H9 (cell line): ENCODE results near the gene FARSA. TPM values are rescaled to one million over a fixed set of nuclear protein-coding genes. Genes with fewer than 3 reads are reported as not detected.

Experiments
- DNase-seq: peaks from one replicate; pipeline ENCODE4 v3.0.0-alpha.2; 2017
- H2AFZ ChIP-seq: one replicate; pipeline ENCODE4 v1.6.1; 2013; ENCODE audit warnings: mild to moderate bottlenecking, low read length, control low read depth, moderate library complexity
- H2AK5ac ChIP-seq: 2 replicates; pipeline ENCODE4 v1.6.1; 2013; ENCODE audit warnings: low read length, control low read depth, mixed read lengths; ENCODE audit not compliant: insufficient read length
- H2BK120ac ChIP-seq: one replicate; pipeline ENCODE4 v1.6.1; 2013; ENCODE audit warnings: low read depth, mild to moderate bottlenecking, low read length, control low read depth, inconsistent platforms; ENCODE audit not compliant: poor library complexity, severe bottlenecking
- H2BK12ac ChIP-seq: 2 replicates; pipeline ENCODE4 v1.6.1; 2013; ENCODE audit warnings: low read length, control low read depth, mixed read lengths, low read depth; ENCODE audit not compliant: insufficient read length
- H2BK15ac ChIP-seq: 2 replicates; pipeline ENCODE4 v1.6.1; 2013; ENCODE audit warnings: low read depth, low read length, control low read depth
- H2BK20ac ChIP-seq: one replicate; pipeline ENCODE4 v1.6.1; 2013; ENCODE audit warnings: low read depth, mild to moderate bottlenecking, low read length, control low read depth, inconsistent platforms; ENCODE audit not compliant: poor library complexity, severe bottlenecking
- H2BK5ac ChIP-seq: 2 replicates; pipeline ENCODE4 v1.6.1; 2013; ENCODE audit warnings: low read length, control low read depth, mixed read lengths; ENCODE audit not compliant: insufficient read length
- H3K14ac ChIP-seq: 2 replicates; pipeline ENCODE4 v1.6.1; 2013; ENCODE audit warnings: low read length, control low read depth; ENCODE audit not compliant: insufficient read depth
- H3K18ac ChIP-seq: 2 replicates; pipeline ENCODE4 v1.6.1; 2013; ENCODE audit warnings: low read depth, mild to moderate bottlenecking, mixed read lengths, low read length, control low read depth; ENCODE audit not compliant: insufficient read length
- H3K23ac ChIP-seq: 2 replicates; pipeline ENCODE4 v1.6.1; 2013; ENCODE audit warnings: low read length, control low read depth, mixed read lengths, low read depth; ENCODE audit not compliant: insufficient read length
- H3K23me2 ChIP-seq: 2 replicates; pipeline ENCODE4 v1.6.1; 2013; ENCODE audit warnings: low read depth, mild to moderate bottlenecking, mixed read lengths, low read length, control low read depth; ENCODE audit not compliant: insufficient read length, poor library complexity, severe bottlenecking
- H3K27ac ChIP-seq: 2 replicates; pipeline ENCODE4 v1.5.1; 2013; ENCODE audit warnings: low read length, control low read depth, mixed read lengths, low read depth; ENCODE audit not compliant: insufficient read length
- H3K27me3 ChIP-seq: 2 replicates; pipeline ENCODE4 v1.6.1; 2013; ENCODE audit warnings: low read length, control low read depth, inconsistent platforms; ENCODE audit not compliant: insufficient read depth
- H3K4ac ChIP-seq: 2 replicates; pipeline ENCODE4 v1.6.1; 2013; ENCODE audit warnings: low read depth, mild to moderate bottlenecking, control low read depth, inconsistent platforms, low read length, moderate library complexity
- H3K4me1 ChIP-seq: 2 replicates; pipeline ENCODE4 v1.6.1; 2013; ENCODE audit warnings: low read length, control low read depth, inconsistent platforms; ENCODE audit not compliant: insufficient read depth
- H3K4me2 ChIP-seq: 2 replicates; pipeline ENCODE4 v1.6.1; 2013; ENCODE audit warnings: low read length, control low read depth, mixed read lengths; ENCODE audit not compliant: insufficient read length, insufficient read depth
- H3K56ac ChIP-seq: 2 replicates; pipeline ENCODE4 v1.6.1; 2013; ENCODE audit warnings: low read depth, mild to moderate bottlenecking, mixed read lengths, low read length, control low read depth; ENCODE audit not compliant: insufficient read length
- H3K79me1 ChIP-seq: 2 replicates; pipeline ENCODE4 v1.6.1; 2013; ENCODE audit warnings: low read depth, mild to moderate bottlenecking, moderate library complexity, low read length, control low read depth, inconsistent platforms; ENCODE audit not compliant: insufficient read depth, poor library complexity, severe bottlenecking
- H3K79me2 ChIP-seq: 2 replicates; pipeline ENCODE4 v1.6.1; 2013; ENCODE audit warnings: low read length, control low read depth, inconsistent platforms; ENCODE audit not compliant: insufficient read depth
- H3K9ac ChIP-seq: 2 replicates; pipeline ENCODE4 v1.6.1; 2013; ENCODE audit warnings: low read length, control low read depth, mixed read lengths; ENCODE audit not compliant: insufficient read length; ENCODE audit errors: extremely low read depth
- H3K9me3 ChIP-seq: one replicate; pipeline ENCODE4 v1.6.1; 2013; ENCODE audit warnings: low read depth, low read length, inconsistent platforms; ENCODE audit not compliant: control insufficient read depth
- H3T11ph ChIP-seq: one replicate; pipeline ENCODE4 v1.6.1; 2013; ENCODE audit warnings: mild to moderate bottlenecking, low read length, control low read depth, inconsistent platforms
- H4K20me1 ChIP-seq: one replicate; pipeline ENCODE4 v1.6.1; 2013; ENCODE audit not compliant: control insufficient read depth, insufficient read length, insufficient read depth
- H4K5ac ChIP-seq: 2 replicates; pipeline ENCODE4 v1.6.1; 2013; ENCODE audit warnings: low read depth, mild to moderate bottlenecking, mixed read lengths, low read length, control low read depth; ENCODE audit not compliant: insufficient read length
- H4K8ac ChIP-seq: replicated peaks from 2 replicates; pipeline ENCODE4 v1.6.1; 2013; ENCODE audit warnings: low read length, control low read depth, mixed read lengths, low read depth; ENCODE audit not compliant: insufficient read length
- H4K91ac ChIP-seq: 2 replicates; pipeline ENCODE4 v1.6.1; 2013; ENCODE audit warnings: low read depth, mild to moderate bottlenecking, moderate library complexity, mixed read lengths, low read length, control low read depth; ENCODE audit not compliant: insufficient read length
- H3K27ac Mint-ChIP-seq, 3 experiments: 2 replicates in 2 of 3; 3 replicates in 1 of 3; pipeline ENCODE4 v1.8.0; 2020 to 2021; ENCODE audit warnings: mixed read lengths in 3 of 3, mild to moderate bottlenecking in 1 of 3, moderate library complexity in 1 of 3
- H3K27me3 Mint-ChIP-seq: 2 replicates; pipeline ENCODE4 v1.8.0; 2021; ENCODE audit warnings: low read depth, mild to moderate bottlenecking, moderate library complexity, mixed read lengths
- H3K36me3 Mint-ChIP-seq, 3 experiments: 2 replicates in 2 of 3; 3 replicates in 1 of 3; pipeline ENCODE4 v1.8.0; 2020 to 2021; ENCODE audit warnings: low read depth in 3 of 3, mixed read lengths in 3 of 3; ENCODE audit not compliant: insufficient read depth in 1 of 3
- H3K4me1 Mint-ChIP-seq, 2 experiments: 2 replicates each; pipeline ENCODE4 v1.8.0; 2020; ENCODE audit warnings: mixed read lengths in 2 of 2
- H3K4me3 Mint-ChIP-seq, 2 experiments: 2 replicates in 1 of 2; 3 replicates in 1 of 2; pipeline ENCODE4 v1.8.0; 2020 to 2021; ENCODE audit warnings: mild to moderate bottlenecking in 2 of 2, mixed read lengths in 2 of 2, moderate library complexity in 1 of 2
- H3K9me3 Mint-ChIP-seq, 2 experiments: 2 replicates in 1 of 2; 3 replicates in 1 of 2; pipeline ENCODE4 v1.8.0; 2020; ENCODE audit warnings: mild to moderate bottlenecking in 2 of 2, mixed read lengths in 2 of 2, moderate library complexity in 1 of 2
- WGBS: extraction: QIAGEN DNeasy Blood & Tissue Kit; methylation state at CpG from one replicate; pipeline ENCODE4 v1.1.7; 2013; ENCODE audit warnings: missing lambda C conversion rate, low lambda C conversion rate, mixed read lengths; ENCODE audit not compliant: insufficient read length; ENCODE audit errors: extremely low coverage; 5-methylcytosine and 5-hydroxymethylcytosine counted together
- total RNA-seq: library from RNA; stranded (reverse); gene quantifications from 2 replicates; pipeline ENCODE4 v1.2.1, GENCODE V29; 2021
- TF ChIP-seq, protein P1 (sequence below): fragments of 200-600 bp; sonication (generic); conservative IDR thresholded peaks from 3 replicates; pipeline ENCODE4 v1.8.0; 2021; ENCODE audit warnings: antibody characterized with exemption, mild to moderate bottlenecking

The FARSA gene
- total RNA-seq, 1 experiment from 2014 or later: 110 TPM

DNA sequence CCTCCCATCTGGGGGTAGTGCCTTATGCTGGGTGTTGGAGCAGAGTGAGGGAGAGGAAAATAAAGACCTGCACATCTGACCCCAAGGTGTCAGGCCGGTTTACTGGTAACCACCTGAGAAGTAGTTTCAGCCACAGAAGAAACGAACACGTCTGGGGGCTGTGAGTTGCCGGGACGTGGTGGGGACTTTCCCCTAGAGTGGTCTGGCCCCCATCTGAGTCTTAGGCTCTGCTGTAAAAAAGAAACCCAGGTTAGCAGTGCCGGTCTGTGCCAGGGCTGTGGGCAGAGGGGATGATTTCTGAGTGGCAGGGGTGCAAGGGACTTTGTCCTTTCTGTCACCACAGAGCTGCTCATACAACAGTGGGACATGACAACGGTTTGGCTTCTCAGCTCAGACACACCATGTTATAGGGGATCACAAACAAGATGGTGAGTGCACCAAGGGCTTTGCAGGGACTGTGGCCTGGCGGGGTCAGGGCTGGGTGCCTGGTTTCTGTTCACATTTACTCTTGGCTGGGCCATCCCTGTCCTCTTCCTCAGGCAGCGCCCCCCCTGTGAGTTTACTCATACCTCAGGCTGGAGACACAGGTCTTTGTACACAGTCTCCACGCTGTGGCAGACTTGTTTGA is 33.5 kb downstream of the FARSA start:
- H2BK20ac ChIP-seq: no peak overlapping the region
- no peak overlapping the region for H3K4me3 Mint-ChIP-seq
- WGBS: no CpG with 5 or more reads among the region's 10 CpGs

More for the DNA sequence above, 33.5 kb downstream of the FARSA start:
- Histone ChIP-seq H2BK12ac (no peak overlapping the region), H3K79me1 (no peaks in the 10 kb centered on the region), H2BK5ac (no peak overlapping the region), H3K27me3 (no peaks in the 10 kb centered on the region), H3K27ac (no peak overlapping the region), H3K18ac (no peak overlapping the region), H3K9me3 (no peaks in the 10 kb centered on the region), H4K91ac (no peak overlapping the region), H2BK120ac (no peak overlapping the region), H3K23ac (no peak overlapping the region), H2AK5ac (no peak overlapping the region), H2BK15ac (no peak overlapping the region), H3K9ac (no peak overlapping the region), H3K23me2 (no peaks in the 10 kb centered on the region), H2AFZ (no peak overlapping the region), H3K4ac (no peak overlapping the region), H3K14ac (no peak overlapping the region), H3K79me2 (no peaks in the 10 kb centered on the region), H3T11ph (no peak overlapping the region), H4K20me1 (no peaks in the 10 kb centered on the region), H4K8ac (no peak overlapping the region), H3K4me1 (no peaks in the 10 kb centered on the region), H4K5ac (no peak overlapping the region), H3K4me2 (no peak overlapping the region), H3K56ac (no peak overlapping the region)
- TF ChIP-seq, protein P1, sequence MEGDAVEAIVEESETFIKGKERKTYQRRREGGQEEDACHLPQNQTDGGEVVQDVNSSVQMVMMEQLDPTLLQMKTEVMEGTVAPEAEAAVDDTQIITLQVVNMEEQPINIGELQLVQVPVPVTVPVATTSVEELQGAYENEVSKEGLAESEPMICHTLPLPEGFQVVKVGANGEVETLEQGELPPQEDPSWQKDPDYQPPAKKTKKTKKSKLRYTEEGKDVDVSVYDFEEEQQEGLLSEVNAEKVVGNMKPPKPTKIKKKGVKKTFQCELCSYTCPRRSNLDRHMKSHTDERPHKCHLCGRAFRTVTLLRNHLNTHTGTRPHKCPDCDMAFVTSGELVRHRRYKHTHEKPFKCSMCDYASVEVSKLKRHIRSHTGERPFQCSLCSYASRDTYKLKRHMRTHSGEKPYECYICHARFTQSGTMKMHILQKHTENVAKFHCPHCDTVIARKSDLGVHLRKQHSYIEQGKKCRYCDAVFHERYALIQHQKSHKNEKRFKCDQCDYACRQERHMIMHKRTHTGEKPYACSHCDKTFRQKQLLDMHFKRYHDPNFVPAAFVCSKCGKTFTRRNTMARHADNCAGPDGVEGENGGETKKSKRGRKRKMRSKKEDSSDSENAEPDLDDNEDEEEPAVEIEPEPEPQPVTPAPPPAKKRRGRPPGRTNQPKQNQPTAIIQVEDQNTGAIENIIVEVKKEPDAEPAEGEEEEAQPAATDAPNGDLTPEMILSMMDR: no peak
- H3K36me3 Mint-ChIP-seq: peaks cover 23 to 41% (median 33%) of the 10 kb centered on the region in 3 experiments; a peak in 6 of 7 replicates
- peak overlapping the region in 1 of 3 experiments; percentile 23; a peak in 1 of 7 replicates for H3K27ac Mint-ChIP-seq
- DNase-seq: no peak
- no peaks in the 10 kb centered on the region for H3K4me1 Mint-ChIP-seq
- H3K27me3 Mint-ChIP-seq: no peaks in the 10 kb centered on the region
- no peaks in the 10 kb centered on the region for H3K9me3 Mint-ChIP-seq
